Neuronal stem cell (in vitro differentiated cells): ENCODE measurements around the gene ZBTB45.
A peak's percentile ranks its signal among the peaks of the same experiment; 100 is the strongest.

Experiments used
- DNase-seq: peaks from one replicate; pipeline ENCODE4 v3.0.0-alpha.2; 2013; ENCODE audit warnings: low spot score
- H2AFZ ChIP-seq: one replicate; pipeline ENCODE4 v1.6.1; 2013; ENCODE audit warnings: mild to moderate bottlenecking, low read length, inconsistent platforms
- H2AK5ac ChIP-seq: 2 replicates; pipeline ENCODE4 v1.6.1; 2013; ENCODE audit warnings: low read depth, mild to moderate bottlenecking, inconsistent platforms, low read length, moderate library complexity, mixed read lengths
- H2BK120ac ChIP-seq: 2 replicates; pipeline ENCODE4 v1.6.1; 2013; ENCODE audit warnings: low read depth, mild to moderate bottlenecking, inconsistent platforms, low read length, moderate library complexity, mixed read lengths
- H2BK12ac ChIP-seq: one replicate; pipeline ENCODE4 v1.6.1; 2013; ENCODE audit warnings: low read length, inconsistent platforms
- H2BK15ac ChIP-seq: 2 replicates; pipeline ENCODE4 v1.6.1; 2013; ENCODE audit warnings: mild to moderate bottlenecking, low read length, inconsistent platforms, mixed read lengths
- H2BK5ac ChIP-seq: one replicate; pipeline ENCODE4 v1.6.1; 2013; ENCODE audit warnings: inconsistent platforms, mild to moderate bottlenecking, low read length, moderate library complexity
- H3K14ac ChIP-seq: one replicate; pipeline ENCODE4 v1.6.1; 2013; ENCODE audit warnings: low read length, inconsistent platforms
- H3K18ac ChIP-seq: 2 replicates; pipeline ENCODE4 v1.6.1; 2013; ENCODE audit warnings: low read length, inconsistent platforms
- H3K23ac ChIP-seq: 2 replicates; pipeline ENCODE4 v1.6.1; 2013; ENCODE audit warnings: low read depth, mild to moderate bottlenecking, mixed read lengths, low read length, inconsistent platforms; ENCODE audit not compliant: poor library complexity
- H3K27ac ChIP-seq: replicated peaks from 3 replicates; pipeline ENCODE4 v1.5.1; 2013; ENCODE audit warnings: low read length, inconsistent platforms
- H3K27me3 ChIP-seq, 3 experiments: 2 replicates each; pipeline ENCODE4 v1.6.1; 2013; ENCODE audit warnings: low read length in 3 of 3, mild to moderate bottlenecking in 2 of 3, inconsistent platforms in 1 of 3, low read depth in 1 of 3, mixed read lengths in 1 of 3, moderate library complexity in 1 of 3; ENCODE audit not compliant: control insufficient read depth in 3 of 3, insufficient read depth in 3 of 3
- H3K36me3 ChIP-seq, 2 donors: replicated peaks in 1 of 2; 2 replicates each; pipeline ENCODE4 v1.6.1; 2013; ENCODE audit warnings: low read length in 2 of 2; ENCODE audit not compliant: control insufficient read depth in 2 of 2, insufficient read depth in 2 of 2
- H3K4ac ChIP-seq: 2 replicates; pipeline ENCODE4 v1.6.1; 2013; ENCODE audit warnings: inconsistent platforms, mild to moderate bottlenecking, low read length, moderate library complexity
- H3K4me1 ChIP-seq, 2 donors: 1 replicate in 1 of 2; 2 replicates in 1 of 2; pipeline ENCODE4 v1.6.1; 2013; ENCODE audit warnings: low read length in 2 of 2, low read depth in 1 of 2; ENCODE audit not compliant: control insufficient read depth in 2 of 2, insufficient read depth in 1 of 2
- H3K4me2 ChIP-seq: one replicate; pipeline ENCODE4 v1.6.1; 2013; ENCODE audit warnings: mild to moderate bottlenecking, low read length, inconsistent platforms; ENCODE audit not compliant: insufficient read depth, poor library complexity, severe bottlenecking
- H3K4me3 ChIP-seq, 2 donors: 2 replicates each; pipeline ENCODE4 v1.5.1; 2013; ENCODE audit warnings: low read length in 2 of 2, mild to moderate bottlenecking in 2 of 2, inconsistent platforms in 1 of 2, moderate library complexity in 1 of 2
- H3K79me1 ChIP-seq: one replicate; pipeline ENCODE4 v1.6.1; 2013; ENCODE audit warnings: low read depth, mild to moderate bottlenecking, inconsistent platforms, low read length, moderate library complexity
- H3K9ac ChIP-seq: one replicate; pipeline ENCODE4 v1.6.1; 2013; ENCODE audit warnings: mild to moderate bottlenecking, low read depth, low read length, inconsistent platforms; ENCODE audit not compliant: poor library complexity
- H3K9me3 ChIP-seq, 2 donors: replicated peaks in 1 of 2; 2 replicates each; pipeline versions ENCODE3 to v1.6.1; 2013; ENCODE audit warnings: low read length in 2 of 2, mild to moderate bottlenecking in 2 of 2, inconsistent platforms in 1 of 2, low read depth in 1 of 2, mixed read lengths in 1 of 2, moderate library complexity in 1 of 2; ENCODE audit not compliant: control insufficient read depth in 2 of 2, insufficient read depth in 1 of 2
- H4K8ac ChIP-seq: one replicate; pipeline ENCODE4 v1.6.1; 2013; ENCODE audit warnings: low read depth, mild to moderate bottlenecking, inconsistent platforms, low read length, moderate library complexity
- H4K91ac ChIP-seq: one replicate; pipeline ENCODE4 v1.6.1; 2013; ENCODE audit warnings: low read length, low read depth, mild to moderate bottlenecking, inconsistent platforms; ENCODE audit not compliant: poor library complexity
- WGBS, 2 donors: extraction: QIAGEN DNeasy Blood & Tissue Kit; methylation state at CpG; one replicate each; pipeline ENCODE4 v1.1.7; 2013; ENCODE audit warnings: missing lambda C conversion rate in 2 of 2, mixed read lengths in 1 of 2; ENCODE audit not compliant: insufficient read length in 2 of 2, insufficient replicate concordance in 1 of 2; ENCODE audit errors: extremely low coverage in 2 of 2; 5-methylcytosine and 5-hydroxymethylcytosine counted together

The ZBTB45 gene

GRCh38 chr19:58538257-58539168, 18.9 kb upstream of the ZBTB45 start:
- Histone ChIP-seq H2BK12ac (no peak overlapping the region), H2AK5ac (peak overlapping the region; percentile 93)
- peak; percentile 71 for DNase-seq

DNA sequence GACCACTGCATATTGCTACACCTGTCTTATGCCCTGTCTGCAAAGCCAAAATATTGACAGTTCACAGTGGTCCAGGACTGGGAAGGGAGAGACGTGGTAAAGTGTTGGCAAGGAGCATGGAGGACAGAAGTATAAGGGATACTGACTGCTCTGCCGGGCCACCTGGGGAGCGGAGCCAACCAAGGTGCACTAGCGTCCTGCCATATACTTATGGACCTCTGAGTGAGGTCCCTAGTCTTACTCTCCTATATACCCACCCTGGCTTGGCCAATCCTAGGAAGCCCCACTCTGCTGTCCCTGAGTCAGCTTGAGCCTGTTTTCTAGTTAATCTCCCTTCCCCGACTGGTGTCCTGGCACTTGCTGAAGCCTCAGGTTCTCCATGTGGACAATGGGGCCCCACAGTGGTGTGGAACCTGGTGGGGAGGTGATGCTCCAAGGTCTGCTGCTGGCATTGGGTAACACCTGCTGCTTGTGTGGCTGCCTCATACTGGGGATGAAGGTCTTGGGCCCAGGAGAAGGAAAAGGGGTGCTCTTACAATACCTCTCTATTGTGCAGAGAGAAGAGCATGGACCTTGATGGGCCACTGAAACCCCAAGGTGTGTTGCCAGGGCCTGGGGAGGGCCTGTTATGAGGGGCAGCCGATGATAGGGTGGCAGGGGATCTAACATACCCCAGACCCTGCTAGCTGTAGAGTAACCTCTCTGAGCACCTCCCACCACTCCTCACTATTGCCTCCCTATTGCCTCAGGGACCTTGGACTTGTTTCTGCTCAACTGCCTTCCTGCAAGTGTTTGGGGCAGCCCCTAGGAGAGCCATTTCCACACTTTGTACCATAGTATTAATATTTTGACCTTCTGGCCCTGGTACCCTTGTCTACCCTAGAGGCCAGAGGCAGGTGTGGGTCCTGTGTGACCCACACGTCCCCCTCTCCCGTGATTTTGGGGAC, 17.5 kb upstream of the ZBTB45 start:
- H4K8ac ChIP-seq = peak overlapping the region; percentile 43
- H3K4me2 ChIP-seq = no peak overlapping the region
- H3K4me3 ChIP-seq = peak overlapping the region in 1 of 2 donors; percentile 63
- peaks cover 5 to 6% of the 10 kb centered on the region in 2 donors for H3K4me1 ChIP-seq
- no peak overlapping the region for H3K4ac ChIP-seq
- H3K27me3 ChIP-seq = peaks cover 0 to 21% (median 16%) of the 10 kb centered on the region in 3 experiments
- WGBS, 2 donors = no CpG with 5 or more reads among the region's 8 CpGs
- H3K23ac ChIP-seq = peak overlapping the region; percentile 73
- DNase-seq = no peak
- no peak overlapping the region for H2BK5ac ChIP-seq
- H3K14ac ChIP-seq = no peak overlapping the region
- H3K9me3 ChIP-seq = no peaks in the 10 kb centered on the region
- H3K9ac ChIP-seq = no peak overlapping the region
- H2BK120ac ChIP-seq = no peak overlapping the region
- no peak overlapping the region for H2BK12ac ChIP-seq
- no peak overlapping the region for H4K91ac ChIP-seq
- H2AFZ ChIP-seq = no peak overlapping the region
- H2AK5ac ChIP-seq = peak overlapping the region; percentile 23
- H3K79me1 ChIP-seq = no peaks in the 10 kb centered on the region
- no peaks in the 10 kb centered on the region for H3K36me3 ChIP-seq
- peak overlapping the region; percentile 41 for H2BK15ac ChIP-seq
- H3K18ac ChIP-seq = no peak overlapping the region
- H3K27ac ChIP-seq = no peak overlapping the region

More at GRCh38 chr19:58538257-58539168, 18.9 kb upstream of the ZBTB45 start:
- peak overlapping the region; percentile 95 for H3K23ac ChIP-seq
- peak overlapping the region; percentile 31 for H3K14ac ChIP-seq
- H3K27me3 ChIP-seq = peaks cover 0 to 23% (median 17%) of the 10 kb centered on the region in 3 experiments
- H4K8ac ChIP-seq = no peak overlapping the region
- H4K91ac ChIP-seq = peak overlapping the region; percentile 96
- WGBS, 2 donors = no CpG with 5 or more reads among the region's 55 CpGs
- H2BK120ac ChIP-seq = peak overlapping the region; percentile 56
- peak overlapping the region; percentile 42 to 79 for H3K4me3 ChIP-seq
- peaks cover 5 to 6% of the 10 kb centered on the region in 2 donors for H3K4me1 ChIP-seq
- H2AFZ ChIP-seq = peak overlapping the region; percentile 92
- H3K9me3 ChIP-seq = no peaks in the 10 kb centered on the region
- peak overlapping the region; percentile 94 for H3K18ac ChIP-seq
- H3K9ac ChIP-seq = peak overlapping the region; percentile 78
- peak overlapping the region; percentile 99 for H2BK15ac ChIP-seq
- H3K4ac ChIP-seq = peak overlapping the region; percentile 76
- peak overlapping the region; percentile 78 for H3K4me2 ChIP-seq
- H3K36me3 ChIP-seq = no peaks in the 10 kb centered on the region
- H2BK5ac ChIP-seq = peak overlapping the region; percentile 94
- peak overlapping the region; percentile 60 for H3K27ac ChIP-seq
- no peaks in the 10 kb centered on the region for H3K79me1 ChIP-seq

DNA sequence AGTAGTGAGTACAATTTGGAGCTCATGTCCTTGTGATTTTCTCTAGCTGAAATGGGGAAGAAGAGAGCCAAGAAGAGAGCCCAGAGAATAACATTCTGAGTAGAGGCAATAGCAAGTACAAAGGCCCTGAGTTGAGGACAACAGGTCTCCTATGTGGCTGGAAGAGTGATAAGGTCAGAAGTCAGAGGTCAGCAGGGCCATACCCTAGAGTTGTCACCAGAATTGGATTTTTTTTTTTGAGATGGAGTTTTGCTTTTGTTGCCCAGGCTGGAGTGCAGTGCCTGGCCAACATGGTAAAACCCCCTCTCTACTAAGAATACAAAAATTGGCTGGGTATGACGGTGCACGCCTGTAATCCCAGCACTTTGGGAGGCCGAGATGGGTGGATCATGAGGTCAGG, 16.2 kb upstream of the ZBTB45 start:
- peaks cover 5 to 6% of the 10 kb centered on the region in 2 donors for H3K4me1 ChIP-seq
- H3K23ac ChIP-seq = no peak overlapping the region
- no peak overlapping the region for H2BK12ac ChIP-seq
- no peak overlapping the region for H4K8ac ChIP-seq
- H3K9me3 ChIP-seq = no peaks in the 10 kb centered on the region
- no peak overlapping the region for H3K4me3 ChIP-seq
- no peak overlapping the region for H2BK5ac ChIP-seq
- H3K79me1 ChIP-seq = no peaks in the 10 kb centered on the region
- no peak overlapping the region for H2BK120ac ChIP-seq
- no peak overlapping the region for H4K91ac ChIP-seq
- H3K27ac ChIP-seq = no peak overlapping the region
- no peak overlapping the region for H2AFZ ChIP-seq
- H3K4ac ChIP-seq = no peak overlapping the region
- H2AK5ac ChIP-seq = no peak overlapping the region
- no peaks in the 10 kb centered on the region for H3K36me3 ChIP-seq
- no peak overlapping the region for H3K4me2 ChIP-seq
- H3K18ac ChIP-seq = no peak overlapping the region
- no peak overlapping the region for H2BK15ac ChIP-seq
- no peak overlapping the region for H3K14ac ChIP-seq
- no peak overlapping the region for H3K9ac ChIP-seq
- WGBS, 2 donors = no CpG with 5 or more reads among the region's 3 CpGs
- peaks cover 0 to 26% (median 14%) of the 10 kb centered on the region in 3 experiments for H3K27me3 ChIP-seq
- no peak for DNase-seq
